ENCODE data around the gene MVK. TPM values are rescaled to one million over a fixed set of nuclear protein-coding genes. Genes with fewer than 3 reads are reported as not detected.

Gene MVK
- 10 to 100 TPM in 2 of 4 donors, 1 to 10 TPM in 2; 3.2 to 14.2 (median 9.1) TPM for total RNA-seq

DNA sequence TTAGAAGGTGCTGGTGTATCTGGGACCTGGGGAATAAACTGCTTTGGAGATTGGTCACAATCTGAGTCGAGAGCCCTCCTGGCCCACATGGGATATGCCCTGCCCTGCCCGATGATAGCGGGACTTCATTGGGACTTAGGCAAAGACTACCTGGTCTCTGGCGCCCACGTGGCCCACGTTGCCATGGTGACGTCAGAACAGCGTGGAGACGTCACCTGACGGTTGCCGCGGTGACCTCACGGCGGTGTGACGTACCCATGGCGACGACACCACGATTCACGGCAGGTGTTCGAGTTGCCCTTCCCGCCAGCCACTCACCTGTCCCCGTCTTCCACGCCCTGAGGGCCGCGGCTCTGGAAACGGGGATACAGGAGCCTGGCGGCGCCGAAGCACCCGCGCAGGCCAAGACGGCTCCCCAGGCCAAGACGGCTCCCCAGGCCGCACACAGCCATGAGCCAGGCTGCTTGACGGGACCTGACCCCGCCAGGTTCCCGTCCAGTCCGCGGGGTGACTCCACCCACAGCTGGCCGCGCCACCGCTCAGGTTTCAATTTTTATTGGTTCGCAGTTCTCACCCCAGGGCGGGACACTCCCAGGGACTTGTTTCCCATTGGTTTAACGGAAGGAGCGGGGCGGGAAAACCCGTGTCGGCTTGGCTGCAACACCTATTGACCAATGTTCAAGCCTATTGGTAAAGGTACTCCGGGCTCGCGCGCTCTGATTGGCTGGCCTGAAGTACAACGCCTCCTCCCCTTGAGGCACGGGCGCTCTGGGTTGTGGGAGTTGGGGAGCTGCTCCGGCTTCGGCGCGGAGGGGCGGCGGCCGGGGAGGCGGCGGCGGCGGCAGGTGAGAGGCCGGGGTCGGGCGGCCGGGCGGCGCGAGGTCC, at the start of gene MVK, which contains the start of gene MMAB:
TSS of gene MVK (plus strand) at position 766 of the 885 bp plus-strand sequence. CDS start 1,029 bp downstream, outside the sequence.
TSS of gene MMAB (minus strand) at position 476 of the 885 bp plus-strand sequence. CDS start at position 452, 24 bp downstream.
- Histone ChIP-seq H3K27ac (peak within 1 kb of the TSS; percentile 84 to 95 (median 90)), H3K4me3 (peak within 1 kb of the TSS; percentile 66 to 85 (median 79)), H3K27me3 (no peaks in the 10 kb centered on the region), H3K9me3 (no peaks in the 10 kb centered on the region), H3K4me1 (peaks cover 18% of the 10 kb centered on the region in 2 donors), H3K36me3 (peaks cover 0 to 36% of the 10 kb centered on the region in 2 donors)
- intact Hi-C loops (cut with DNase I; ENCODE audit: low total_unique reads): loop anchor here (1.0 kb wide), 1 partner anchor 140 kb away; the partner anchor contains the start of gene FAM222A
- peak; percentile 99 for ATAC-seq
- peak; percentile 65 to 79 for TF ChIP-seq POLR2A (IDR thresholded peaks at IDR 0.05)
- TF ChIP-seq, protein P1, sequence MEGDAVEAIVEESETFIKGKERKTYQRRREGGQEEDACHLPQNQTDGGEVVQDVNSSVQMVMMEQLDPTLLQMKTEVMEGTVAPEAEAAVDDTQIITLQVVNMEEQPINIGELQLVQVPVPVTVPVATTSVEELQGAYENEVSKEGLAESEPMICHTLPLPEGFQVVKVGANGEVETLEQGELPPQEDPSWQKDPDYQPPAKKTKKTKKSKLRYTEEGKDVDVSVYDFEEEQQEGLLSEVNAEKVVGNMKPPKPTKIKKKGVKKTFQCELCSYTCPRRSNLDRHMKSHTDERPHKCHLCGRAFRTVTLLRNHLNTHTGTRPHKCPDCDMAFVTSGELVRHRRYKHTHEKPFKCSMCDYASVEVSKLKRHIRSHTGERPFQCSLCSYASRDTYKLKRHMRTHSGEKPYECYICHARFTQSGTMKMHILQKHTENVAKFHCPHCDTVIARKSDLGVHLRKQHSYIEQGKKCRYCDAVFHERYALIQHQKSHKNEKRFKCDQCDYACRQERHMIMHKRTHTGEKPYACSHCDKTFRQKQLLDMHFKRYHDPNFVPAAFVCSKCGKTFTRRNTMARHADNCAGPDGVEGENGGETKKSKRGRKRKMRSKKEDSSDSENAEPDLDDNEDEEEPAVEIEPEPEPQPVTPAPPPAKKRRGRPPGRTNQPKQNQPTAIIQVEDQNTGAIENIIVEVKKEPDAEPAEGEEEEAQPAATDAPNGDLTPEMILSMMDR (IDR thresholded peaks at IDR 0.05 in 4 of 5, conservative IDR thresholded peaks at IDR 0.05 in 1 of 5): no peak
- DNase-seq: peak; percentile 100
- in situ Hi-C loops (cut with MboI; ENCODE audit: low sequenced_read_pairs in 4 of 4): no loop called here

DNA sequence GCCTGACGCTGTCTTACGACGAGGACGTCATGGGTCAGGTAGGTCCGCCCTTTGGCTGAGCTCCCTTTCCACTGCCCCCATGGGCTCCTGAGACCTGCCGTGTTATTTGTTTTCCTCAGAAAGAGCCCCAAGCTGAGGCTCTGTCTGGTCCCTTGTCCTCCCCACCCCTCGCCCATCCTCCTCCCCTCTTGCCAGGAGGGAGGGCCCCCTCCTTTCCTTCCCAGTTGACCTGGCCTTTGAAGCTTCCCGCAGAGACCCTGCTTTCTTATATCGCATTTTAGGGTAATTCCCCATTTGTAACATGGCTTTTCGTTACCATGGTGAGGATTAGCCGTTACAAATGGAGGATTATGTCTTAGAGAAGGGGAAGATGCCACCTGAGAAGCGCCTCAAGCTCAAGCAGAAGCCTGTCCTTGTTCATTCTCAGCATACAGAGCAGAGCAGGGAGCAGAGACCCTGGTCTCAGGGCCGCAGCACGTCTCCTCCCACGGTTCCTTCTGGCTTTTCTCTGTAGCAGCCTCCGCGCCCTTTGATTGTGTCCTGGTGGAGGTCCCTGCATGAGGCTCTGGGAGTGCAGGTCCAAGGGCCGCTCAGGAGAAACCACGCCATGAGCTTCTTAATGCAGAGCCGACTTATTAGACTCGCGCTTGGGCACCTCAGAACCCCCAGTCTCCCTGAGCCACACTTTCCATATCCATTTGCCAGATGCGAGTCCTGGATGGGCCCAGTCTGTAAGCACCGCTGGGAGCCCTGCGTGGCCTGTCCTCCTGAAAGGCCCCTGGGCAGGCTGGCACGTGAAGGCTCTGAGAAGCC, 48.9 kb upstream of the MVK start:
- TF ChIP-seq POLR2A (IDR thresholded peaks at IDR 0.05): no peak
- Histone ChIP-seq H3K4me1 (no peaks in the 10 kb centered on the region), H3K27ac (no peak overlapping the region), H3K36me3 (peaks cover 0 to 97% of the 10 kb centered on the region in 2 donors), H3K9me3 (no peaks in the 10 kb centered on the region), H3K27me3 (no peaks in the 10 kb centered on the region), H3K4me3 (no peak overlapping the region)
- in situ Hi-C loops (cut with MboI; ENCODE audit: low sequenced_read_pairs in 4 of 4) (loop anchor here in 2 of 4 donors (10.0 kb wide), 1 partner anchor 250 kb away; no protein-coding TSS in a partner anchor), intact Hi-C loops (cut with DNase I; ENCODE audit: low total_unique reads) (no loop called here)
- DNase-seq (no peak), ATAC-seq (no peak)

DNA sequence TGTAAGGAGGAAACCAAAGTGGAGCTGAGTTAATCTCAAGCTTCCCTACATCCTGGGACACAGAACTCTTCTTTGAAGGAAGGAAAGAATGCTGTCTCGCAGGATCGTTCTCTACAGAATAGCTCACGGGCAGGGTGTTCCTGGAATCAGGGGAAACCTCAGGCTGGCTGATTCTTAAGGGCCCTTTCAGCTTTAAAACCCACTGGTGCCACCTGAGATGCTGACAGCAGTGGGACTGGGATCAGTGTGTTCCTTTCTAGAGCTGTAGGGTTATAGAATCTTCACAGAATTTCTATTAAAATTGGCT, 48.4 kb upstream of the MVK start:
- Histone ChIP-seq H3K4me3 (no peak overlapping the region), H3K27ac (no peak overlapping the region), H3K36me3 (peaks cover 0 to 97% of the 10 kb centered on the region in 2 donors), H3K9me3 (no peaks in the 10 kb centered on the region), H3K4me1 (no peaks in the 10 kb centered on the region), H3K27me3 (no peaks in the 10 kb centered on the region)
- in situ Hi-C loops (cut with MboI; ENCODE audit: low sequenced_read_pairs in 4 of 4) (loop anchor here in 2 of 4 donors (10.0 kb wide), 1 partner anchor 250 kb away; no protein-coding TSS in a partner anchor), intact Hi-C loops (cut with DNase I; ENCODE audit: low total_unique reads) (no loop called here)
- DNase-seq: no peak
- no peak for ATAC-seq
- TF ChIP-seq POLR2A (IDR thresholded peaks at IDR 0.05): no peak
- TF ChIP-seq, protein P1 (IDR thresholded peaks at IDR 0.05 in 4 of 5, conservative IDR thresholded peaks at IDR 0.05 in 1 of 5): no peak

DNA sequence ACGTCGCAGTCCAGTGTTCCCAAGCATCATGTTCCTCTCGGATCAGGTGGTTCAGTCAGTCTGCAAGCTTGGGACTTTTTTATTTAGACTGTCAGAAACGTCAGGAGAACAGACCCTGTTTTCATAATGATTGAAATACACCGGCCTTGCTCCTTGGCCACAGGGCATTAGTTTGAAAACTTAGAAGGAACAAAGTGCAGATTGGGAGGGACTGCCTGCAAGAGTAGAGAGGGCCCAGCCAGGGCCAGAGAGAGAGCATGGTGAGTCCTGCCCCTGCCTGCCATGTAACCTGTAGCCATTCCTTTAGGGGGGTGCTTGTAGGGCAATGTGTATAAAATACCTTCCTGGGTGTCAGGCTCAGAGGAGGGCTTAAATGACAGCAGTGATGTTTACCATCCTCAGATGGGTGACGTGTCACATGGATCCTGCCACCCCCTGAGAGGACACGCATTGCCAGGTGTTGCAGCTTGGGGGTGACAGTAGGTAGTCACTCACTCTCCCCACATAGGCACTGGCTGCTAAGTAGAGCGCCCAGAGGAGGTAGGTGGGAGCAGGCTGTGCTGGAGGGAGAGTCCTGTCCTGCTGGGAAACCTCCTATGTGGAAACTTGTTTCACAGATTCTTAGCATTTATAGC, 46.0 kb upstream of the MVK start:
- Histone ChIP-seq H3K27me3 (no peaks in the 10 kb centered on the region), H3K27ac (no peak overlapping the region), H3K36me3 (peaks cover 0 to 97% of the 10 kb centered on the region in 2 donors), H3K4me1 (no peaks in the 10 kb centered on the region), H3K4me3 (no peak overlapping the region), H3K9me3 (no peaks in the 10 kb centered on the region)
- intact Hi-C loops (cut with DNase I; ENCODE audit: low total_unique reads) (no loop called here), in situ Hi-C loops (cut with MboI; ENCODE audit: low sequenced_read_pairs in 4 of 4) (loop anchor here in 2 of 4 donors (10.0 kb wide), 1 partner anchor 247 kb away; no protein-coding TSS in a partner anchor)
- ATAC-seq (no peak), DNase-seq (no peak)
- TF ChIP-seq, protein P1 (IDR thresholded peaks at IDR 0.05 in 4 of 5, conservative IDR thresholded peaks at IDR 0.05 in 1 of 5): no peak
- TF ChIP-seq POLR2A (IDR thresholded peaks at IDR 0.05): no peak

Data from gastrocnemius medialis (tissue), 4 donors.